Ishikawa (cell line): ENCODE data around the gene LIMK2.

ENCODE experiments used
- CEBPB ChIP-seq: IDR thresholded peaks from 2 replicates; pipeline ENCODE4 v1.6.1; 2012
- CREB1 ChIP-seq: IDR thresholded peaks from 2 replicates; pipeline ENCODE4 v1.6.1; 2012; ENCODE audit warnings: low read depth
- EGR1 ChIP-seq: IDR thresholded peaks from 2 replicates; pipeline ENCODE4 v1.6.1; 2012
- EP300 ChIP-seq: IDR thresholded peaks from 2 replicates; pipeline ENCODE4 v1.6.1; 2012; ENCODE audit warnings: borderline replicate concordance
- FOXM1 ChIP-seq: IDR thresholded peaks from 2 replicates; pipeline ENCODE4 v1.6.1; 2012; ENCODE audit warnings: low read depth, borderline replicate concordance
- MAX ChIP-seq: IDR thresholded peaks from 2 replicates; pipeline ENCODE4 v1.6.1; 2012
- NFIC ChIP-seq: IDR thresholded peaks from 2 replicates; pipeline ENCODE4 v1.6.1; 2012
- RAD21 ChIP-seq: IDR thresholded peaks from 2 replicates; pipeline ENCODE4 v1.6.1; 2012; ENCODE audit warnings: low read depth
- TAF1 ChIP-seq: IDR thresholded peaks from 2 replicates; pipeline ENCODE4 v1.6.1; 2012; ENCODE audit warnings: low read depth, mild to moderate bottlenecking
- YY1 ChIP-seq: IDR thresholded peaks from 2 replicates; pipeline ENCODE4 v1.6.1; 2012; ENCODE audit warnings: low read depth

DNA sequence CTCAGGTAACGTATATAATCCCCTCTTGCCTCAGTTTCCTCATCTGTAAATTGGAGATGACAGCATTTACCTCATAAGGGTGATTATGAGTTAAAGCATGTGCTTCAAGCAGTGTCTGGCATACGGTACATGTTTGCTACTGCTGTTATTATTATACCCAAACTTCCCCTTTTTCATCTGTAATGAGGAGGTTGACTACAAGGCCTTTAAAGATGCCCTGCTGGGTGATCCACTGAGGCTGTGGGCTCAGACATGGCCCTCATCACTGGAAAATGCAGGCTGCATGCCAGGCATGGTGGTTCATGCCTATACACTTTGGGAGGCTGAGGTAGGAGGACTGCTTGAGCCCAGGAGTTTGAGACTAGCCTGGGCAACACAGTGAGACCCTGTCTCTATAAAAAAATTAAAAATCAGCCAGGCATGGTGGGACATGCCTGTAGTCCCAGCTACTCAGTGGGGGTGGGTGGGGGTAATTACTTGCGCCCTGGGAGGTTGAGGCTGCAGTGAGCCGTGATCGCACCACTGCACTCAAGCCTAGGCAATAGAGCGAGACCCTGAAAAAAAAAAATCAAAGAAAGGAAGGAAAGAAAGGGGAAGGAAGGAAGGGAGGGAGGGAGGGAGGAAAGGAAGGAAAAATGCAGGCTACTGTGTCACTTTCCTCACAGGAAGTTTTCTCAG, 75.9 kb downstream of the LIMK2 start:
- TF ChIP-seq RAD21 (no peak), TAF1 (no peak), CREB1 (no peak), YY1 (no peak), CEBPB (no peak), NFIC (no peak), FOXM1 (no peak), EGR1 (no peak), MAX (no peak), EP300 (no peak)
